Right hindlimb (tissue), 1 donor: ENCODE measurements around the gene SEMA3F.
A peak's percentile ranks its signal among the peaks of the same experiment; 100 is the strongest.

Experiments used
- DNase-seq: peaks from one replicate; pipeline ENCODE4 v3.0.0-alpha.2; 2018

Gene SEMA3F

DNA sequence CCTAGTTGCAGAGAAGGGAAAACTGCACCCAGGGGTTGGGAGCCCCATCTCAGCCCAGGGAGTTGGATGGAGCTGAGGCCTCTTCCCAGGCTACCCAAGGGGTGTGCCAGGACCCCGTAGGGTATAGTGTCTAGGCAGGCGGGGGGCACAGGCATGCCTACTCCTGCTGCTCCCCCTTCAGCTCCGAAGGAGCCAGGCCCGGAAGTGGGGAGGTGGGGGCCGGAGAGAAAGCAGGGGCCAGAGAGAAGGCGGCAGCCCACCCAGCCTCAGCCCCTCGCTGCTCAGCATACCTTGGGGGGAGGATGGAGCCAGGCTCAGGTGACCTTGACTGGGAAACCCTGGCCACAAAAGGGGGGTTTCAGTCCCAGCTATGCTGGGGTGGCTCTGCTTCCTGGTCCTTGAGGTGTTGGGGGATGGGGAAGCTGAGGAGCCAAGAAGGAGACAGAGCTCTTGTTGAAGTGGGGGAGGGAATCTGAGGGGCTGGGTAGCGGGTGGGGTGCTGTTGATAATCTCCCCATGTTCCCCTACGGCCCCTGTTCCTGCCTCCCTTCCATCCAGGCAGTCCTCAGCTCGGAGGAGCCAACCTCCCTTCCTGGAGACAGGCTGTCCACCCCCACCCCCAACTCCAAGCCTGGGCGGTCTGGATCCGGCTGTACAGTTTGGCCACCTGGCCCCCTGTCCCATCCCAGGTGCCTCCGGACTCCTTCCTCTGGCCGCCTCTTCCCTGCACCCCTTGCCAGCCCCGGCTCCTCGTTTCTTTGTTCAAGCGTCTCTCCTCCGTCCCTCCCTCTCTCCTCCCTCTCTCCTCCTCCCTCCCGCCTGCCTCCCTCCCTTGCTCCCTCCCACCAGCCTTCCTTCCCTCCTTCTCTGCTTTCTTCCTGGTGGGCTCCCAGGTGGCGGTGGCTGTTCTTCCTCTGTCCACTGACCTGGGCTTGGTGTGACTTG is 1.7 kb downstream of the SEMA3F start:
- peak; percentile 79 for DNase-seq

DNA sequence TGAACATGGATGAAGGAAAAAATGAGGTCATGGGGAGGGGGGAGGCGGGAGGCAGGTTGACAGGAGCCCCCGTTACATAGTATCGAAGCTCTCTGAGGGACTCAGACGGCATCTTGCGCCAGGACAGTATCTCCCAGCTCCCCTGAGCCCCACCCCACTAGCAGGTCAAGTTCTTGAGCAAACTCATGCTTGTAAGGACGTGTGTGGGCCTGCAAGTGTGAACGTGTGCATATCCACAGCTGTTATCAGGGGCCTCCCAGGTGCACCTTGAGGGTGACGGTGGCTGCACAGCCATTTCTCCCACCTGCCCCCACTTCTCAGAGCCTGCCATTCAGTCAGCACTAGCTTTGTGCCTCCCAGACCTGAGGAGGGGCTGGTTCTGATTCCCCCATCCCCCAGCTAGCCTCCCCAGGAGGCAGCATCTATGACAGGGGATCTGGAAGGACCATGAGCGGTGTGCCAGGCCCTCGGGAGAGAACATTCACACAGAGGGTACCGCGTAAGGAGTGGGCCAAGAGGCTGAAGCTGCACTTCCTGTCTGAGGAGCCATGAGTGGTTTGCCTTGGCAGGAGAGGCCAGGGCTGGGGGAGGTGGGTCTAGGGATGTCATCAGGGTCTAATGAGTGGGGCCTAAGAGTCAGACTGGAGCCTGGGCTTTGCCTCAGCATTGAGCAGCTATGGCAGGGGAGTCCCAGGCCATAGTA is 2.9 kb downstream of the SEMA3F start:
- DNase-seq, result peak; percentile 65

DNA sequence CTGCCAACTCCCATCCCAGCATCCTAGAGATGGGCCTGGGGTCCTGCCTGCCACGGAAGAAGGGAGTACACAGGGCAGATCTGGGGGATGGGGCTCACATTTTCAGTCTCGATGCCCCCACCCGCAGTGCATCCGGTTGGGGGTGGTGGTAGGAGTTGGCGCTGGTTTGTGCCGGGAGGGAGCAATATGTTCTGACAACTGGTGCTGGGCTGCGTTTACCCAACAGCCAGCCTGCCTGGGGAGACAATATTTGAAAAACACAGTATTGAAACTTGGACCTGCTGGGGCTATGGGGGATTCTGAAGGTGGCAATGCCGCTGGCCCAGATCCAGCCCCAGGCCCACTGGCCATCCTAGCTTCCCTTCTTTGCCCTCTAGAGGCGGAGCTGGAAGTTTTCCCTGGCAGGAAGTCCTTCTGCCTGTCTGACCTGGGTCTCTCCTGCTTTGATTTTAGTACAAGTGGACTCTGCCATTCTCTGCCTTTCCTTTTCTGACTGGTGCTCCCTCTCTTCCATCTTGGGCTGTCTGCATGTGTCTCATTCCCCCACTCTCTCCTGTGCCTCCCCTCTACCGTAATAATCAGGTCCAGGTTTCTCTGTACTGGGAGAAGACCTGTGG is 3.5 kb downstream of the SEMA3F start:
- DNase-seq, result no peak

DNA sequence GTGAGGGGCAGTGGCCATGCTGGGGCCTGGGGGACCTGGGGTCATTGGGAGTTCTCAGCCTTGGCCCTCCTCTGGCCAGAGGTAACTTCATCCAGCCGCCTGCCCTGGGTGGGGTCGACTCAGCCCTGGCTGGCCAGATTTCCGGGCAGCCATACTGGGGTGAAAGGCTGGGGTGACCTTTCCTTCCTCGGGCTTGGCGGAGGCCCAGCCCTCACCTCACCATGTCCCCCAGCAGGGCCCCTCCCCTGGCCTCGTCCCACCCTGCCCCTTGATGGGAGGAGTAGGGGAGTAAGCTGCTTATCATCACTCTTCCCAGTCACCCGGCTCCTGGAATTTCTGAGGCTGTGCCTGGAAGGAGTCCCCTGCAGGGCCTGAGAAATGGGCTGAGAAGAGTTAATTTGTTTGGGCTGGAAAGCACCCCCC is 5.4 kb downstream of the SEMA3F start:
- no peak for DNase-seq

DNA sequence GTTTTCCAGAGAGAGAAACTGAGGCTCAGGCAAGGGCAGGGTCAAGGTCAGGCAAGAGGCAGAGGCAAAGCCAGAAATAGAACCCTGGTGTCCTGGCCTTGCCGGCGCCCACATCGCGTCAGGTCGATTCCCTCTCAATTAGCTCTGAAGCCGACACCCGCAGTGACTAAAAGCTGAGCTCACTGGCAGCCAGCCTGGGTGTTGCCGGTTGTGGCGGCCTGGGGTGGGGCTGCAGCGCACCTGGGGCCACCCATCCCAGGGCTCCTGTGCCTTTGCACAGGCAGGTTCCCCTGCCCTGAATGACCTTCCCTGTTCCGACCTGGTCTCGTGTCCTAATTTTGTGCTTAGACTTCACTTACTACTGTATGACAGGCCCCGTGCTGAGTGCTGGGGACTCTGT is 6.2 kb downstream of the SEMA3F start:
- peak; percentile 19 for DNase-seq

DNA sequence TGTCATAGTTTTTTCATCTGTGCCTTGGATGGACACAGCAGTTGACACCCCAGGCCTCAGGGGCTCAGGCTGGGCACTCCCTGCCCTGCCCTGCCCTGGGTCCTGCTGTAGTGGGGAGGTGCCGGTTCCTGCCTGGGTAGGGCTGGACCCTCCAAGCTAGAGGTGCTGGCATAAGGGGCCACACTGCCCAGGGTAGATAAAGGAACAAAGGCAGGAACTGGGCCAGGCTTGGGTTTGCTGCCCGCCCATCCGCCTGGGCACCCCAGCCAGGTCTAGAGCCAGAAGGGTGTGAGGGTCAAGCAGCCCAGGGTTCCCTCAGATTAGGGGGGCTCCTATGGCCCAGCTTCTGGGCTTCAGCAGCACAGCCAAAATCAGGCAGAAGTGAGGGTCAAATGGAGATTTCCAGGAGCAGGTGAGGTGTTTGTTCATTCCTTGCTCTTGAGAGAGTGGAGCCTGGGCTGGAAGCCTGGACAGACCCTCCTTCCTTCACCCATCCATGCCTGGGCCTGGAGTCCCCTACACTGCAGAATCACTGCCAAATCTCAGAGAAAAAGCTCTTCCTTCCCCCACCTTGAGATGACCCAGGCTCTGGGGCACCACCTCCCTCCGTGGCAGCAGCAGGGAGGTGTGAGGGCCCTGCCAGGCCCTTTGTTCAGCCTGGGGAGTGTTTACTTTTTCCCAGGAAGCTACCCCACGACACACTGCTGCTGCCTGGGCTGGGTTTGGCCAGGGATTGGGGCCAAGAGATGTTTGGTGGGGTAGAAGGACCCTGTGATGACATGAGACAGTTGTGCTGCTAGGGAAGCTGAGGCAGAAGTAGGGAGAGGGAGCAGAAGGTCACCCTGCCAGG is 7.1 kb downstream of the SEMA3F start:
- DNase-seq, result peak; percentile 11

DNA sequence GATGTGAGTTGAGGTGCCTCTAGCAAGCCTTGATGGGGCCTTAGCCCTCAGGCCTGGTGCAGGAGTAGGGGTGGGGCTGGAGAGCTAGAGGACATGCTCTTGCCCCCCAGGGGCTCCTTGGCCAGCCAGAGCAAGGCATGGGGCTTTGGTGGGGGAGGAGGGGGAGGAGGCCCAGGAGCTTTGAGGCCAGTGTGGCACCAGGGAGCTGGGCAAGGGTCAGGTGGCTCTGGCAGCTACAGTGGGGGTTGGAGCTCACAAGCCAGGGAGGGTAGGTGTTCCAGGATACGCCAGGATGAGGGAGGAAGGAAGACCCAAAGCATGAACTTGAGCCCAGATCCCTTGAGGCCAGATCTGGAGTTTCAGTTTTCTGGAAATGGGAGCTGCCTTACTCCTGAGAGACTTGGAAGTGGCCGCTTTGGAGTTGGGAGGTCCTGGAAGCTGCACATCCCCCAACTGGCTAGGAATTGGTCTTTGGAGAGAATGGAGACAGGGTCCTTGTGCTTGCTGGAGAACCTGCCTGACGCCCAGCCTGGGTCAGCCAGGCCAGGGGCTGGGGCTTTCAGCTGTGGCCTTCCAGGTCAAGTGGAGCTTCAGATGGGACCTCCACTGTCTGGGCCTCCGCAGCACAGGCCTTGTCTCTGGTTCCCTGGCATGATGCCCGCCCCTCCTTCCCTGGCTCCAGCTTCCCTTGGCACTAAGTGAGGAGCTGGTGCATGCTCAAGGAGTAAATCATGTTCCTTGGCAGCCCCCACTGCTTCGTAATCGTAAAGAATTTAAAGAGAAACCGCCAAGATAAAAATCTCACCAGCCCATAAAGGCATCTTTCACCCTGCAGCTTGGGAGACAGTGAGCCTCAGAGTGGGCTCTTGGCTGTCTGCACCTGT is 8.7 kb downstream of the SEMA3F start:
- peak; percentile 89 for DNase-seq

DNA sequence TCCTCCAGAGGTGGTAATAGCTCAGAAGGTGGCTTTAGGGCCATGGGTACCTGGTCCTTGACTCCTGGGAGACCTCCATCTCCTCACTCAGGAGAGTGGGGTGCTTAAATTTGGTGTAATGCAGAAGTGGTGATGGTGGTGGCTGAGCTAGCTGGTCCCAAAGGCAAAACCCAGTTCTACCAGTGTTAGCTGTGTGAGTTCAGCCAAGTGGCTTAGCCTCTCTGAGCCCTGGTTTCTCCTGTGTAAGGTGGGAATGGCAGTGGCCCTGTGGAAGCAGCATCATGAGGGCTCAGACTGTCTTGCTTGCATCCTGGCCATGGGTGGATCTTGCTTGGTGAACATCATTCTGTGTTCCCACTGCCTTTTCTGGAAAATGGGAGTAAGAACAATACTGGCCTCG is 9.4 kb downstream of the SEMA3F start:
- DNase-seq, result no peak

DNA sequence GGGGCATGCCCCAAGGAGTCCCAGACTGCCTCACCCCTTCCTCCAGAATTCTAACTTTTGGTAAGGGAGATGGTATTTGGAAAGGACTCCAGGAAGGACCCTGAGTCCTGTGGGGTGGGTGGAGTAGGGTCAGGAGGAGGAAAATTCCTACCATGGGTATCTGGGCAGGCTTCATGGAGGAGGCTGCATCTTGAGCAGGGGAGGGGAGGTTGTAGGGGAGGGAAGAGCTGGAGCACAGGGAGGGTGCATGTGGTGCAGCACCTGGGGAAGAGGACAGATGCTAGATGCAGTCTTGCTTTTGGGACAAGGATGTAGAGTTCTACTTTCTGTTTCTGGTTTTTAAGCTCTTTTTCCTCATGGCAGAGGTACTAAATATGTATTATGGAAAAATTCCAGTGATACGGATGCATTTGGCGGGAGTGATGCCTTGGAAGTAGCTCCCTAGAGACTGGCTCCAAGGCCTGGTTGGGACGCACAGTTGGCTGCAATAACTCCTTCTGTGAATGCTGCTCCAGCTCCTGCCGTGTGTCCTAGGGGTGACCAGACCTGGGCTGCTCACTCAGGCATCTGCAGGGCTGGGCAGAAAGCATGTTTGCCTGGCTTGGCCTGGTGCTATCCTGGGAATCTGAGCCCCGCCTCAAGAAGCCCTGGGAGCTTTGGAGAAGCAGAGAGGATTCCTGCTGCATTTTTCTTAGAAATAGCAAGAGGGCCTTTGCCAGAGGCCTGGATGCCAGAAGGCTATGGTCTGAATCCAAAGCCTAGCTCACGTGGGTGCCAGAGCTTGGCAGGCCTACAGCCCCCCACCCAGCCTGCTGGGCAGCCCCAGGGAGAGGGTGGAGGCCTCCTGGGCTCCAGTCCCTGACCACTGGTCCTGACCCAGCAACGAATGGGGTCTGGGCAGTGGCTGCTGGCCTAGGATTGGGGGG is 10.1 kb downstream of the SEMA3F start:
- peak; percentile 80 for DNase-seq

DNA sequence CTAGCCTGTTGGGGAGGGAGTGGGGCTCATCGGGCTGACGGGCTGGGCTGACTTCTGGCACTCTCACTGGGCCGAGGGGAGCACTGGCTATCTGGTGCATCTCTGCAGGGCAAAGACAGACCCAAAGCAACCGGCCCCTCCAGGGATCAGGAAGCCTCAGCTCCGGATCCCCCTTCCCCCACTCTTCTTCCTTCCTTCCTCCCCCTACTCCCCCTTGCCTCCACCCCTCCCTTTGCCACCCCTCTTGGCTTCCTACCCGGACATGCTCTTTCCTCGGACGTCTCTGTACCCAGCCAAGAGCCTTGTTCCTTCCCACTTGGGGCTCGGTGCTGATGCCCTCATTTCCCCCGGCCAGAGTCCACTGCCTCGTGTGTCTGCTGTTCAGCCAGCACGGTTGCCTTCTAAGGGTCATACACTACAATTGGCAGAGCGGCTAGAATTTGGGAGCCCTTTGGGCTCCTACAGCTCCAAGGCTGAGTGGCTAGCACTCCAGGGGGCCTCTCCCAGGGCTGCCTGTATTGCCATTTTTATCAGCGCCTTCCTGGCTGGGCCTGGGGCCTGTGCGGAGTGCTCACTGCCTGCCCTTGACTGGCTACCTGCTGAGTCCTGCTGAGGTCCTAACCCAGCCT is 10.9 kb downstream of the SEMA3F start:
- no peak for DNase-seq

DNA sequence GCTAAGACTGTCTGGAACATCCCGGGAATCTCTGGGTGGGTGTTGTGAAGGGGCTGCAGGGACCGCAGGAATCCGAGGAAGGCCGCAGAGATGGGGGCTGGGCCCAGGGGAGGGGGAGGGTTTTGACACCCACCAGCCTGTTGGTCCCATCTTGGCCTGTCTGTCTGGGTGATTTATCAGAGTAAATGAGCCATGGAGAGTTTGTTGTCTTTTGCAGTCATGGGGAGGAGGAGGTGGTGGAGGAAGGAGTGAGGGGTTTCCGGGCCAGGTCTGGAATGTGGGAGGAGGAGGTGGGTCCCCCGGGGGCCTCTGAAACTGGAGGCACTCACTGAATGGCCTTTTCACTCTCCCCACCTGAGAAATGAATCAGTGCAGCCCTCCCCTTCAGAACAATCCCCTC is 11.5 kb downstream of the SEMA3F start:
- DNase-seq, result no peak

DNA sequence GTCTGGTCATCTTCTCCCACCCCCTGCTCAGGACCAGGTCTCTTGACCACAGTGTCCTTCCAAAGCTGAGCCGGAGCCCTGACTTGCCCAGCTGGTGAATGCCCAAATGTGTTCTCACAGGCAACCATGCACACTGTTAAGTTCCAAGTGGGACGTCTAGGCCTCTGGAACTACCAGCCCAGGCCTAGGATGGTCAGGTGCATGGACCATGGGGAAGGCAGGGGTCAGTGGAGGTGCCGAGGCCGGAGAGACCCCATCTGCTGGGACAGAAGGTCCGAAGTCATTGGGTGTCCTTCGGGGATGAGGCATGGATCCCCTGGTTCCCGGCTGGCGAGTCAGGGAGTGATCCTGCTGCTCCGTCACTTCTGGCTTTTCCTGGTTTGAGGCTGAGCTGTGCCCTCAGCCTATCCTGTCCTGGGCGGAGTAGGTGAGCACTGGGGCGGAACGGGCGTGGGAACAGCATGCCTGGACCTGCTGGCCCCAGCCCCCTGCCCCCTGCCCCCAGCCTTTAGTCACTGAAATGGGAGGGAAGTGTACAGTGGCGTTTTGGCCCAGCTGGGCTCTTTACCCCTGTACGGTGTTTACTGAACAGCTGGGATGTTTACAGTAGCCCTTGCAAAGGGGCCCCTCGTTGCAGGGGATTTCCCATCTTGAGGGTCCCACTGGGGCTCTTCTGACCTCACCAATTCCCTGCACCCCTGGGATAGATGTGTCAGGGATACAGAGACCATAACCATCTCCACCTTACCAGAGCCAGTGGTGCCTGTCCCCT is 12.1 kb downstream of the SEMA3F start:
- DNase-seq, result no peak

DNA sequence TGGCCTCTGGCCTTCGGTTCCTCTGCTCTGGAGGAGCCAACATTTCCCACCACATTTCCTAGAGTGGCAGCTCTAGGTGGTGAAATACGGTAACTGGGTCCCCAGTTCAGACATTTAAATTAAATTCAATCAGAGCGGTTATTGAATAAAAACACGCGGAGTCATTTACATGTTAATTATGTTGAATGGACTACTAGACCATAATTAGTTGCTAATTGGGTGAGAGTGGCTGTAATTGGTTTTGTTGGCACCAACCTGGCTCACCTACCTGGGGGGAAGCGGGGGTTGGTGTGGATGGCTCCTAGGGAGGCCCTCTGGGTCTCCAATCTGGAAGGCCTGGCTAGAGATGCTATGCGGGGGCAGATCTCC is 12.7 kb downstream of the SEMA3F start:
- DNase-seq, result no peak

DNA sequence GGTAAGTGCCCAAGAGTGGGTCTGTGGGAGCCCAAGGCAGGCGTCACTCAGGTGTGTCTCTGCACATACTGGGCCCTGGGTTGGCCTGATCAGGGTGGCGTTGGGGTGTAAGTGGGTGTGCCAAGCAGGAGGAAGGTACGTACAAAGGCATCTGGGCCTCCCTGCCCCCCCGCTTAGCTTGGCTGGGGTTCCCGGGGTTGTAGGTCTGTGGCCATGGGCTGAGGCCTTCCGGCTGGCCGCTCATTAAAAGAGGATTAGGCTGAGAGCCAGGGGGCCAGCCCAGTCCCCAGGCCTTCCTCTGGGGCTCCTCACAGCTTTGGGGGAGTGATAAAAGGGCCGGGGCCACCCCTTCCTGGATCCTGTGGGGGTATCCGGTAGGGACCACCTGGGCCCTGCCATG is 13.3 kb downstream of the SEMA3F start:
- no peak for DNase-seq

DNA sequence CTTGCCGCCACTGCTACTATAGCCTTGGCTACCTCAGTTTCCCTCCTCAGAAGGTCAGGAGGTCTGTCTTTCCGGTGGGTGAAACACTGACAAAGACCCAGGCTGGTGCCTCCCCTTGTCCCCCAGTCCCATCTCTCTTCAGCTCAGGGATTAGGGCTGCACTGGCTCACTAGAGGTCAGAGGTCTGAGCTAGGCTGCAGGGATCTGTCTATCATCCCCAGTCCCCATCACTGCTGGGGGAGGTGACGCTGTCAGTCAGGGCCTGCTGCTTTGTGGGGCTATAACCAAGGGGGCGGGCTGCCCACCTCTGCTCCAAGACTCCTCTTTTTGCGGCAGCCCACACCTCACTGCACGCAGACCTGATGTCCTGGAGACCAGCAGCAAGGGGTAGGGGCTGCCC is 13.7 kb downstream of the SEMA3F start:
- no peak for DNase-seq

DNA sequence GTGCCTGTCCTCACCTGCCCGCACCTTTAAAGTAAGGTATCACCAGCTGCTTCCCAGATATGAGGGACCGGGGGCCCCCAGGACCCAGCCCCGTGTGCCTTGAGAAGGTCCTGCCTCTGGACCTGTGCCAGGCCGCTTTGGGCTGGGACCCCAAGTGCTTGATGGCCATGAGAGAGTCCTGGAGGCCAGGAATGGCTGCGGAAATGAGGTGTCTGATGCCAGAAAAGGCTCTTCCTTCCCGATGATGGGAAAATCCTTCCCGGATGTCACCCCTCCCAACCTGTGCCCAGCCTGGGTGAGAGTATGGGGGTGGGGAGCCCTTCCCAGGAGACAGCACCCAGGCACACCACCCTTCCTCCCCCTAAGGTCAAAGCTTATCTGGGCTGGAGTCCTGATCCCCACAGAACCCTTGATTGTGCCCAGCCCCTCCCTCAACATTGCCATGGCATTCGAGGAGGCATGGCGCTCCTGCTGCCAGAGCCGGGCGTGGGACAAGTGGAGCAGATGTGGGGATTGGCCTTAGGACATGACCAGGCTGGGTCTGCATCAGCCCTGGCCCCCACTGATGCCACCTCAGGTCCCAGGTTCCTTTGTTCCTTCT is 14.2 kb downstream of the SEMA3F start:
- DNase-seq, result no peak

DNA sequence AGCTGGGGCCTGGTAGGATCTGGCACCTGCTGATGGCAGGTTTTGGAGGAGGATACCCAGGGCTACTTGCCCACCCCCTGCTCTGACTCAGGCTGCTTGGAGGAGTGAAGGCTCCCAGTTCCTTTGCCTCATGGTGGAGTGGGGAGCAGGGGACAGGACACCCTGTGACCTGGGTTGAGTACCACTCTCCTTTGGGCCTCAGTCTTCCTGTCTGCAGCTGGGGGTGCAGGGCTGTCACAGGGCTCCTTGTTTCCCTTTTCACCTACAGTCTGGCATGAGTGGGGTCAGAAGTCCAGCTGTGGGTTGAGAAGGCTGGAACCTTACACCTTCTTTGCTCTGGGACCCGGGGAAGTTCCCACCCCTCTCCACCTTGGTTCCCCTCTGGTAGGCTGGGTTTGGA is 14.7 kb downstream of the SEMA3F start:
- DNase-seq, result no peak

DNA sequence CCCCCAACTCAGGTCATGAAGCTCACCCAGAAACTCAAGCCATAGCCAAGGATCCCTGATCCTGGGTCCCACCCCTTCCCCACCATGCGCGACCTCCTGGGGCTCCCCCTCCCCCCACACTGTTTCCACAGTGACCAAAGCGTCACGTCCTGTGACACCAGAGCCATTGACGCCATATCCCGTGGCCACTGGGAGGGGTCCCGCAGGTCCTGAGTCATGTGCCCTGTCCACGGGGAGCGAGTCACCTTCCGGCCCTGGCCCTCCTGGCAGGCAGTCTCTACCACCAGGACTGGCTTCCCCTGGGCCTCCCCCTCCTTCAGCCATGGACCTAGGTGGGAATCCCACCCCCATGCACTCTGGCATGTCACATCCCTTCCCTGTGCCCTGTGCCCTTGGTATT is 15.6 kb downstream of the SEMA3F start:
- DNase-seq, result no peak
